Hematopoietic multipotent progenitor cell treated with erythropoietin and hydrocortisone succinate and interleukin-3 and kit ligand, for 6 days (in vitro differentiated cells): ENCODE data around the gene PLEKHA5.
"Not testable (repeated sequence)": the region's sequence is repeated elsewhere in the genome, so short reads cannot be mapped to it uniquely, and the experiment has no call there.

Source experiments
- DNase-seq: peaks from one replicate; pipeline ENCODE4 v3.0.0-alpha.2; 2015

PLEKHA5 gene

GRCh38 chr12:19285793-19286448 lies 156.4 kb downstream of the PLEKHA5 start:
- DNase-seq, result no peak

GRCh38 chr12:19287302-19287701 lies 157.8 kb downstream of the PLEKHA5 start:
- DNase-seq, result no peak

DNA sequence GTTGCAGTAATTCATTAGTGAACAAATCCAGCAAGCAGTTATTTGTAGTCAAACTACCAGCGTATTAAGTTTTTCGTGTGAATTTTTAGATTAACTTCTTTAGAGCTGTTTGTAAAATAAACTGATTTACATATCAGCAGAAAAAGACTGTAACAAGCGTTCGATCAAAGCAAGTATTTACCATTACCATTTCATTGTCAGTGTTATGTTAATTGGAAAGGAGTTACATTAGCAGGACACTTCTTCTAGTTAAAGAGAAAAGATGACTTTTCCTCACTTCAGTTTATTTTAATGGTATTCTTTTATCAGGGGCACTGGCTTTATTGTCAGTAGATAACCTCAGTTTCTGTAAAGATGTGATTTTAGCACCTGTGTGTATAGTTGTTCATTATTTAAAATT lies 158.6 kb downstream of the PLEKHA5 start:
- no peak for DNase-seq

- DNase-seq, result peak; percentile 81
Observed at GRCh38 chr12:19288603-19289244, 159.2 kb downstream of the PLEKHA5 start.

DNA sequence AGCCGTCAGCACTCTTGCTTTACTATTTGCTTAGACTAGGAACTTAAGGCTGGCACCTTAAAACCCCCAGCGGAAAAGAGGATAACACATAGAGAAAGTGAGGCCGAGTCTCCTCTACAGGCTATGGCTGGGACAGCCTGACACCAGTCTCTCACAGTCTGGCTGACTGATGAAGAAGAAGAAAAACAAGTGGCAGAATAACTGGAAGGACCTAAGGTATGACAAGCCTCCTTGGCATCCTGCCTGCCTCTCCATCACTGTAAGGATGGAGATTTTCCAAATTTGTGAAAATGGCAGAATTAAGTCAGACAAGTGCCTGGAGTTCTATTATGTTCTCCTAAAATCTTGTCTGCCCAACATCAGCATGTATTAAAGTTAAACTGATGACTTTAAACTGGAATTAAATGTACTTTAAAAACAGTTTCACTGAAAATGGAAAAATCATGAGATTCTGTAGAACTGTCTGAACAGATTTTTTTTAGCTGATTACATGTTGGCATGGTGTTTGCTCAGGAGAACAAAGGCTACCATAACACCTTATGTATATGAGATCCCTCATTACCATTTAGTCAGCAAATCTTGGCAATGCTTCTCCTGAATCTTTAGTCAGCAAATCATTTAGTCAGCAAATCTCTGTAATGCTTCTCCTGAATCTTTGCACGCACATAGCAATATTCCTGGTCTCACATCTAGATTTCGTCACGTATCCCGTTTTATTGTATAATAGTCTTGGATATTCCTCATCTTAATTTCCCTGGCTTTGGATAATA lies 169.5 kb downstream of the PLEKHA5 start:
- DNase-seq, result no peak

DNA sequence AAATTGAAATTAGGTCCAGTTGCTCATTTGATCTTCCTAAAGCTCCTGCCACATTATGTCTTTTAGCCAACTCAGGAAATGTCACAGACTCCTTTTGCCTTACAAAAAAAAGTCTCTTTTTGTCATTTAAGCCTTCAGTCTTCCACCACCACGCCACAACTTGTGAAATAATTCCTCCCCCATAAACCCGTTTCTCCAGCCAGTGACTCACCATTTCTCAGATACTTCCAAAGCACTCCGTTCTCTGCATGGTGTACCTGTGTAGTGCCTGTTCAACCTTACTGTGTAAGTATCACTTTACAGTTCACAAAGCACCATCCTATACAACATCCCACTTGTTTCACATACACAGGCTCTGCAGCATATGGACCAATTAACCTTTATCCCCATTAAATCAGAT lies 170.2 kb downstream of the PLEKHA5 start:
- no peak for DNase-seq

DNA sequence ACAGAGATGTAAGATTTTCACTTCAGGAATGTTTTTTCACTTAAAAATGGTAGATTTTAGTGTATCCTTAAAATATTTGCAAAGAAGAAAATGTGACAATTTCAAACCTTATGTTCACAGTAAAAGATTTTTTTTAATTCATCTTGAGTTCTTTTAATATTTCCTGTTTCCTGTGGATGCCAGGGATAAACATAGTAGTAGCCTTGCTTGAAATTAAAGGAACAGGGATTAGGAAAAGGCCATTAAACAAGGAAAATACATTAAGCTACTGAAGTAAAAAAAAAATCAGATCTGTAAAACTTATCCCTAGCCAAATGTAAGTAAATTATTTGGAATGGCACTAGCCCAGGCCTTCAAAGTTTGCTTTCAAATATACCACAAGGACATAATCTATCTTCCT lies 171.7 kb downstream of the PLEKHA5 start:
- DNase-seq, result no peak

GRCh38 chr12:19301688-19302087 lies 172.2 kb downstream of the PLEKHA5 start:
- no peak for DNase-seq

- no peak for DNase-seq
Observed at GRCh38 chr12:19302100-19302640, 172.6 kb downstream of the PLEKHA5 start.

DNA sequence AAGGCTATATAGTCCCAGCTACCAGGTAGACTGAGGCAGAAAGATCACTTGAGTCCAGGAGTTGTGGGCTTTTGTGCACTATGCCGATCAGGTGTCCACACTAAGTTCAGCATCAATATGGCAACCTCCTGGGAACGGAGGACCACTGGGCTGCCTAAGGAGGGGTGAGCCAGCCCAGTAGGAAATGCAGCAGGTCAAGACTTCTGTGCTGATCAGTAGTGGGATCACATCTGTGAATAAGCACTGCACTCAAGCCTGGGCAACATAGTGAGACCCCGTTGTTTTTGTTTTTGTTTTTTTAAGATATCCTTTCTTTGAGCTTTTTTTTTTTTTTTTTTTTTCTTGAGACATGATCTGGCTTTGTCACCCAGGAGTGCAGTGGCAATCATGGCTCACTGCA lies 174.0 kb downstream of the PLEKHA5 start:
- DNase-seq, result no peak

DNA sequence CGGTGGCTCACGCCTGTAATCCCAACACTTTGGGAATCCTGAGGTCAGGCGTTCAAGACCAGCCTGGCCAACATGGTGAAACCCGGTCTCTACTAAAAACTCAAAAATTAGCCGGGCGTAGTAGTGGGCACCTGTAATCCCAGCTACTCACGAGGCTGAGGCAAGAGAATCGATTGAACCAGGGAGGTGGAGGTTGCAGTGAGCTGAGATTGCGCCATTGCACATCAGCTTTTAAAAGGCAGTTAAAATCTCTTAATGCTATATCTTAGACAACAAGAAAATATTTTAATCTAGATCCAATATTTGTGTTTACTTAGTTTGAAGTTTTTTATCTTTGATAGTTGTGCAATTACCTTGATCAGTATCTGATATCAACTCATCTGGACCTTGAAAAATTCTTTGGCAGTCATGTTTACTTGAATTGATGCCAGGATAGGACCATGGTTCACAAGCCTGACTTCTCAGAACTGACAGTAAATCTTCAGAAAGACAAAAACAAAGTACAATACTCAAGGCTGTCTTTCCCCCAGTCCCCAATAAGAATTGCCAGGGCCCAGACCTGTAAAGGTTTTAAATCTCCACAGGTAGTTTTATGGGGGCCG lies 174.7 kb downstream of the PLEKHA5 start:
- DNase-seq, result no peak

DNA sequence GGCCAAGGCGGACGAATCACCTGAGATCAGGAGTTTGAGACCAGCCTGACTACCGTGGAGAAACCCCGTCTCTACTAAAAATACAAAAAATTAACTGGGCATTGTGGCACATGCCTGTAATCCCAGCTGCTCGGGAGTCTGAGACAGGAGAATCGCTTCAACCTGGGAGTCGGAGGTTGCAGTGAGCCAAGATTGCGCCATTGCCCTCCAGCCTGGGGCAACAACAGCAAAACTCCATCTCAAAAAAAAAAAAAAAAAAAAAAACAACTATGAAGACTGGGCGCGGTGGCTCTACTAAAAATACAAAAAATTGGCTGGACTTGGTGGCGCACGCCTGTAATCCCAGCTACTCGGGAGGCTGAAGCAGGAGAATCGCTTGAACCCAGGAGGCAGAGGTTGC lies 176.1 kb downstream of the PLEKHA5 start:
- DNase-seq, result not testable (repeated sequence)

- no peak for DNase-seq
Observed at GRCh38 chr12:19306366-19306765, 176.8 kb downstream of the PLEKHA5 start.

DNA sequence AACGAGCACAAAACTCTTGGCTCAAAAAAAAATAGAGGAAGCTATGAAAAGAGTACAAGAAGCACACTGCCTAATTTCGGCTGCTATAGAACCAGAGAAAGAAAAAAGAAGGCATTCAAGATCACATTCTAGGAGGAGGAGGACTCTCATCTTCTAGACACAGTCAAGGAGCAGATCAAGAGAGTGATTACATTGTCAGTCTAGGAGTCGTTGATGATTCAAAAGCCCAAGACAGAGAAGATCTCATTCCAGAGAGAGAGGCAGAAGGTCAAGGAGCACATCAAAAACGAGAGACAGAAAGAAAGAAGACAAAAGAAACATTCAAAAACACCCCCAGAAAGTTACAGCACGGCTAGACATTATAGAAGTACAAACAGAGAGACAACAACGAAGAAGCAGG lies 177.9 kb downstream of the PLEKHA5 start:
- no peak for DNase-seq

DNA sequence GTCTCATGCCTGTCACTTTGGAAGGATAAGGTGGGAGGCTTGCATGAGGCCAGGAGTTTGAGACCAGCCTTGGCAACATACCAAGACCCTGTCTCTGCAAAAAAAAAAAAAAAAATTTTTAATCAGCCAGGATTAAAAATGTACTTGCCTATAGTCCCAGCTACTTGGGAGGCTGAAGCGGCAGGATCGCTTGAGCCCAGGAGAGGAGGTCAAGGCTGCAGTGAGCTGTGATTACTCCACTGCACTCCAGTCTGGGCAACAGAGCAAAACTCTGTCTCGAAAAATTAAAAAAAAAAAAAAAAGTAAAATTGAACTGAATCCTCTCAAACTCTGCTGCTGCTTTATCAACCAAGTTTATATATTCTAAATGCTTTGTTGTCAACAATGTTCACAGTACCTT lies 181.6 kb downstream of the PLEKHA5 start:
- no peak for DNase-seq

GRCh38 chr12:19312637-19313036 lies 183.1 kb downstream of the PLEKHA5 start:
- no peak for DNase-seq

GRCh38 chr12:19316425-19316824 lies 186.9 kb downstream of the PLEKHA5 start:
- DNase-seq, result no peak

DNA sequence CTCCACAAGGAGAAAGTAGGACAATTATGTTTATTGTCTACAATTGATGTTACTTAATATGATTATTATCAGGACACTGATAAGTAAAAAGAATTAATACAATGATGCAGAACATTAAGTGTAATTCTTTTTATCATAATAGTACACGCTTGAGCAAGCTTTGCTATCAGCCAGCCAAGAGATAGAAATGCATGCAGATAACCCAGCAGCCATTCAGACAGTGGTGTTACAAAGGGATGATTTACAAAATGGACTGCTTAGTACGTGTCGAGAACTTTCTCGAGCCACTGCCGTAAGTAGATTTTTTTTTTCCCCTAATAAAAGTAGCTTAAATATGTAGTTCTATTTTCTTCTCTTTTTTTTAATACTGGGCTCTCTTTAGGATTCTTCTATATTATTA lies 192.8 kb downstream of the PLEKHA5 start:
- no peak for DNase-seq

DNA sequence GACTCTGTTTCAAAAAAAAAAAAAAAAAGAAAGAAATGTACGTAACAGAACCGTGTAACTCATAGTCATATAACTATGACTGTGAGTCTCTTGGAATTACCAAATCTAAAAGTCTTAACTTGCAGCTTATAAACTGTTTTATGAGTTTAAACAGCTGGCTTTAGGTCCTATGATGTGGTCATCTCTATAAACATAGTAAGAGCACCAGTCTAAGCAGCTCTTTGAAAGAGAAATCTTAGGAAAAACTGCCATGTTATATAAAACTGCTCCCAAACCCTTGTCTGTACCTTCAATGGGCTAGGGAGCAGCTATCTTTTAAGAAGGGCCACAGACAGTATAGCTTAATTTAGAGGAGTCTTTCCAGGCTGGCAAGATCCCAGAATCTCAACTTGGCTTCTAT lies 194.3 kb downstream of the PLEKHA5 start:
- DNase-seq, result no peak

DNA sequence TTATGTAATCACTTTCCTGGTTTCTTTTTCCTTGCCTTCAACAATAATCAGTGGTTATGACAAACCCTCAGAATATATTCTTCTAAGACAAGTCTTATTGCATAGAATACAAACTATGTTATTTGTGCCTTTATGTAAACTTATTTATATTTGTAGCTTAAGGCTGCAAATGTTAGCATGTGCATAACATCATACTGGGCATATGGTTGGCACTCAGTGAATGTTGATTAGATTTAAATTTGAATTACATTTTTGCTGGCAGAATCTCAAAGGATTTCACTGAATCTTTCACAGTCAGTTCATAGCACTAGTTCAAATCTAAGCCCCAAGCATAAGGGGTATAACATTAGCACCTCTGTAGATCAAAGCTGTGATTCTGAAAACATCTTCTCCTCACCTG lies 196.6 kb downstream of the PLEKHA5 start:
- no peak for DNase-seq

- DNase-seq, result no peak
Observed at GRCh38 chr12:19332196-19332595, 202.7 kb downstream of the PLEKHA5 start.

GRCh38 chr12:19338405-19338804 lies 208.9 kb downstream of the PLEKHA5 start:
- DNase-seq, result no peak

- not testable (repeated sequence) for DNase-seq
Observed at GRCh38 chr12:19350850-19351249, 221.3 kb downstream of the PLEKHA5 start.
